Liver (tissue), 9 donors: Measurements from ENCODE around the gene DDX1. TPM values are rescaled to one million over a fixed set of nuclear protein-coding genes. Genes with fewer than 3 reads are reported as not detected.

Experiments
- DNase-seq: peaks from one replicate; pipeline ENCODE4 v3.0.0-alpha.2; 2017; ENCODE audit warnings: low spot score
- H3K27ac ChIP-seq, 2 donors: one replicate each; pipeline ENCODE4 v1.7.0; 2013; ENCODE audit warnings: inconsistent platforms in 2 of 2, low read length in 2 of 2, control low read depth in 1 of 2, low read depth in 1 of 2, mild to moderate bottlenecking in 1 of 2
- H3K27me3 ChIP-seq, 4 donors: one replicate each; pipeline versions ENCODE4 v1.6.1 to v1.7.0; 2013; ENCODE audit warnings: low read length in 3 of 4, inconsistent platforms in 1 of 4, mild to moderate bottlenecking in 1 of 4, moderate library complexity in 1 of 4; ENCODE audit not compliant: control insufficient read depth in 4 of 4, insufficient read depth in 4 of 4
- H3K36me3 ChIP-seq, 4 donors: one replicate each; pipeline versions ENCODE4 v1.6.1 to v1.7.0; 2013; ENCODE audit warnings: low read length in 3 of 4, mild to moderate bottlenecking in 3 of 4, low read depth in 1 of 4, moderate library complexity in 1 of 4; ENCODE audit not compliant: control insufficient read depth in 4 of 4, insufficient read depth in 3 of 4
- H3K4me1 ChIP-seq, 4 donors: one replicate each; pipeline versions ENCODE4 v1.6.1 to v1.7.0; 2013; ENCODE audit warnings: low read length in 3 of 4, mild to moderate bottlenecking in 3 of 4, moderate library complexity in 1 of 4; ENCODE audit not compliant: control insufficient read depth in 4 of 4, insufficient read depth in 4 of 4
- H3K4me3 ChIP-seq, 3 donors: one replicate each; pipeline versions ENCODE4 v1.6.1 to v1.7.0; 2013; ENCODE audit warnings: low read length in 3 of 3, control low read depth in 1 of 3, low read depth in 1 of 3, mild to moderate bottlenecking in 1 of 3
- H3K9ac ChIP-seq, 2 donors: one replicate each; pipeline ENCODE4 v1.7.0; 2013; ENCODE audit warnings: low read length in 2 of 2, mild to moderate bottlenecking in 2 of 2, moderate library complexity in 2 of 2, control low read depth in 1 of 2, low read depth in 1 of 2
- H3K9me3 ChIP-seq, 4 donors: one replicate each; pipeline versions ENCODE4 v1.6.1 to v1.7.0; 2013; ENCODE audit warnings: low read length in 3 of 4; ENCODE audit not compliant: control insufficient read depth in 4 of 4
- ATF3 ChIP-seq: IDR thresholded peaks from 2 replicates; pipeline ENCODE4 v1.6.1; 2016; ENCODE audit warnings: antibody characterized with exemption
- EGR1 ChIP-seq, 2 donors: IDR thresholded peaks; 2 replicates each; pipeline ENCODE4 v1.6.1; 2016 to 2018; ENCODE audit warnings: antibody characterized with exemption in 2 of 2, low read depth in 2 of 2
- FOXA1 ChIP-seq: IDR thresholded peaks from 2 replicates; pipeline ENCODE4 v1.6.1; 2016; ENCODE audit warnings: antibody characterized with exemption
- FOXA2 ChIP-seq: IDR thresholded peaks from 2 replicates; pipeline ENCODE4 v1.6.1; 2016; ENCODE audit warnings: antibody characterized with exemption
- GABPA ChIP-seq, 2 donors: IDR thresholded peaks in 1 of 2; conservative IDR thresholded peaks in 1 of 2; 2 replicates each; pipeline ENCODE4 v1.6.1; 2016; ENCODE audit warnings: antibody characterized with exemption in 2 of 2, mild to moderate bottlenecking in 1 of 2, moderate library complexity in 1 of 2
- HNF4A ChIP-seq, 2 donors: conservative IDR thresholded peaks; 2 replicates each; pipeline ENCODE4 v1.6.1; 2016; ENCODE audit warnings: antibody characterized with exemption in 2 of 2, mild to moderate bottlenecking in 2 of 2
- HNF4G ChIP-seq: IDR thresholded peaks from 2 replicates; pipeline ENCODE4 v1.6.1; 2016; ENCODE audit warnings: antibody characterized with exemption
- JUND ChIP-seq, 2 donors: IDR thresholded peaks; 2 replicates each; pipeline ENCODE4 v1.6.1; 2016; ENCODE audit warnings: antibody characterized with exemption in 2 of 2
- MAX ChIP-seq: IDR thresholded peaks from 2 replicates; pipeline ENCODE4 v1.6.1; 2016; ENCODE audit warnings: antibody characterized with exemption
- NR2F2 ChIP-seq: IDR thresholded peaks from 2 replicates; pipeline ENCODE4 v1.6.1; 2016; ENCODE audit warnings: antibody characterized with exemption
- RAD21 ChIP-seq, 2 donors: IDR thresholded peaks; 2 replicates each; pipeline ENCODE4 v1.6.1; 2016; ENCODE audit warnings: antibody characterized with exemption in 2 of 2, mild to moderate bottlenecking in 2 of 2
- REST ChIP-seq: IDR thresholded peaks from 2 replicates; pipeline ENCODE4 v1.6.1; 2016; ENCODE audit warnings: antibody characterized with exemption, mild to moderate bottlenecking
- RXRA ChIP-seq, 2 donors: IDR thresholded peaks; 2 replicates each; pipeline ENCODE4 v1.6.1; 2017 to 2018; ENCODE audit warnings: antibody characterized with exemption in 2 of 2, mild to moderate bottlenecking in 1 of 2
- SP1 ChIP-seq: IDR thresholded peaks from 2 replicates; pipeline ENCODE4 v1.6.1; 2018; ENCODE audit warnings: antibody characterized with exemption, mild to moderate bottlenecking
- TAF1 ChIP-seq: conservative IDR thresholded peaks from 2 replicates; pipeline ENCODE4 v1.6.1; 2016; ENCODE audit warnings: antibody characterized with exemption, mild to moderate bottlenecking
- YY1 ChIP-seq: IDR thresholded peaks from 2 replicates; pipeline ENCODE4 v1.6.1; 2016; ENCODE audit warnings: antibody characterized with exemption, mild to moderate bottlenecking
- WGBS: extraction: QIAGEN DNeasy Blood & Tissue Kit; methylation state at CpG from one replicate; pipeline ENCODE4 v1.1.7; 2013; 5-methylcytosine and 5-hydroxymethylcytosine counted together
- polyA plus RNA-seq, 2 donors: library from polyadenylated mRNA; stranded (reverse) in 1 of 2; unstranded in 1 of 2; fragments of 200-250 nt in 1 of 2; fragments of >200 nt in 1 of 2; fragmentation: Nextera tagmentation in 1 of 2; extraction: Ambion mirVana in 1 of 2; gene quantifications; one replicate each; pipeline versions ENCODE4 v1.2.1 to v1.2.3, GENCODE V29; 2013 to 2015
- total RNA-seq, 2 donors: library from RNA; depleted of rRNA; stranded (reverse); fragments of >200 nt; gene quantifications; one replicate each; pipeline ENCODE4 v1.2.3, GENCODE V29; 2014
- TF ChIP-seq, protein P1 (sequence below): IDR thresholded peaks from 2 replicates; pipeline ENCODE4 v1.6.1; 2016; ENCODE audit warnings: antibody characterized with exemption
- TF ChIP-seq, protein P2 (sequence below): fragments of 150-350 bp; IDR thresholded peaks from 2 replicates; pipeline ENCODE4 v1.5.1; 2017; ENCODE audit warnings: improper control_type of control experiment, low read depth, low read length; ENCODE audit not compliant: missing input control
- donor health status: healthy.
- donor health status: healthy.
- donor health status: healthy.
- donor health status: healthy.
- donor health status: healthy.

Gene DDX1
- total and polyA plus RNA-seq, 4 donors, result 31.7 to 43.9 (median 38.8) TPM

GRCh38 chr2:15613736-15614429 is 22.2 kb downstream of the DDX1 start (continued):
- TF ChIP-seq NR2F2, result no peak
- TF ChIP-seq RAD21 (IDR thresholded peaks at IDR 0.05), result no peak
- no peak for TF ChIP-seq FOXA1

GRCh38 chr2:15614545-15615300 is 23.1 kb downstream of the DDX1 start:
- Histone ChIP-seq H3K9me3 (no peaks in the 10 kb centered on the region), H3K36me3 (peaks cover 10 to 28% (median 22%) of the 10 kb centered on the region in 4 donors), H3K9ac (no peak overlapping the region), H3K4me3 (no peak overlapping the region), H3K27ac (no peak overlapping the region), H3K27me3 (no peaks in the 10 kb centered on the region), H3K4me1 (peaks cover 0 to 6% (median 0%) of the 10 kb centered on the region in 4 donors)
- WGBS, result 84% methylated on average over 6 of the region's 6 CpGs
- DNase-seq, result no peak
- TF ChIP-seq FOXA1 (no peak), RAD21 (IDR thresholded peaks at IDR 0.05) (no peak), ATF3 (no peak), GABPA (IDR thresholded peaks at IDR 0.05 in 1 of 2, conservative IDR thresholded peaks at IDR 0.05 in 1 of 2) (no peak), RXRA (IDR thresholded peaks at IDR 0.05) (no peak), TAF1 (no peak), EGR1 (IDR thresholded peaks at IDR 0.05; ENCODE audit: low read depth in 2 of 2) (no peak)

GRCh38 chr2:15615301-15615920 is 23.7 kb downstream of the DDX1 start:
- H3K27me3 ChIP-seq, result no peaks in the 10 kb centered on the region
- no peak overlapping the region for H3K4me3 ChIP-seq
- no peak overlapping the region for H3K27ac ChIP-seq
- H3K36me3 ChIP-seq, result peaks cover 11 to 31% (median 21%) of the 10 kb centered on the region in 4 donors
- whole genome bisulfite sequencing, result 90% methylated on average over 3 of the region's 3 CpGs
- DNase-seq, result no peak
- no peaks in the 10 kb centered on the region for H3K9me3 ChIP-seq
- TF ChIP-seq, protein P1, sequence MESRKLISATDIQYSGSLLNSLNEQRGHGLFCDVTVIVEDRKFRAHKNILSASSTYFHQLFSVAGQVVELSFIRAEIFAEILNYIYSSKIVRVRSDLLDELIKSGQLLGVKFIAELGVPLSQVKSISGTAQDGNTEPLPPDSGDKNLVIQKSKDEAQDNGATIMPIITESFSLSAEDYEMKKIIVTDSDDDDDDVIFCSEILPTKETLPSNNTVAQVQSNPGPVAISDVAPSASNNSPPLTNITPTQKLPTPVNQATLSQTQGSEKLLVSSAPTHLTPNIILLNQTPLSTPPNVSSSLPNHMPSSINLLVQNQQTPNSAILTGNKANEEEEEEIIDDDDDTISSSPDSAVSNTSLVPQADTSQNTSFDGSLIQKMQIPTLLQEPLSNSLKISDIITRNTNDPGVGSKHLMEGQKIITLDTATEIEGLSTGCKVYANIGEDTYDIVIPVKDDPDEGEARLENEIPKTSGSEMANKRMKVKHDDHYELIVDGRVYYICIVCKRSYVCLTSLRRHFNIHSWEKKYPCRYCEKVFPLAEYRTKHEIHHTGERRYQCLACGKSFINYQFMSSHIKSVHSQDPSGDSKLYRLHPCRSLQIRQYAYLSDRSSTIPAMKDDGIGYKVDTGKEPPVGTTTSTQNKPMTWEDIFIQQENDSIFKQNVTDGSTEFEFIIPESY, result no peak
- no peak for TF ChIP-seq GABPA (IDR thresholded peaks at IDR 0.05 in 1 of 2, conservative IDR thresholded peaks at IDR 0.05 in 1 of 2)
- no peak for TF ChIP-seq ATF3
- TF ChIP-seq YY1, result no peak
- TF ChIP-seq, protein P2, sequence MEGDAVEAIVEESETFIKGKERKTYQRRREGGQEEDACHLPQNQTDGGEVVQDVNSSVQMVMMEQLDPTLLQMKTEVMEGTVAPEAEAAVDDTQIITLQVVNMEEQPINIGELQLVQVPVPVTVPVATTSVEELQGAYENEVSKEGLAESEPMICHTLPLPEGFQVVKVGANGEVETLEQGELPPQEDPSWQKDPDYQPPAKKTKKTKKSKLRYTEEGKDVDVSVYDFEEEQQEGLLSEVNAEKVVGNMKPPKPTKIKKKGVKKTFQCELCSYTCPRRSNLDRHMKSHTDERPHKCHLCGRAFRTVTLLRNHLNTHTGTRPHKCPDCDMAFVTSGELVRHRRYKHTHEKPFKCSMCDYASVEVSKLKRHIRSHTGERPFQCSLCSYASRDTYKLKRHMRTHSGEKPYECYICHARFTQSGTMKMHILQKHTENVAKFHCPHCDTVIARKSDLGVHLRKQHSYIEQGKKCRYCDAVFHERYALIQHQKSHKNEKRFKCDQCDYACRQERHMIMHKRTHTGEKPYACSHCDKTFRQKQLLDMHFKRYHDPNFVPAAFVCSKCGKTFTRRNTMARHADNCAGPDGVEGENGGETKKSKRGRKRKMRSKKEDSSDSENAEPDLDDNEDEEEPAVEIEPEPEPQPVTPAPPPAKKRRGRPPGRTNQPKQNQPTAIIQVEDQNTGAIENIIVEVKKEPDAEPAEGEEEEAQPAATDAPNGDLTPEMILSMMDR, result no peak
- TF ChIP-seq SP1, result no peak
- no peak for TF ChIP-seq NR2F2
- no peak for TF ChIP-seq FOXA1
- TF ChIP-seq JUND (IDR thresholded peaks at IDR 0.05), result no peak
- no peak for TF ChIP-seq FOXA2
- TF ChIP-seq EGR1 (IDR thresholded peaks at IDR 0.05; ENCODE audit: low read depth in 2 of 2), result no peak
- TF ChIP-seq TAF1, result no peak
- no peak for TF ChIP-seq REST
- no peak for TF ChIP-seq MAX
- no peak for TF ChIP-seq RXRA (IDR thresholded peaks at IDR 0.05)
- no peak for TF ChIP-seq HNF4G
- TF ChIP-seq HNF4A (conservative IDR thresholded peaks at IDR 0.05), result no peak
- peaks cover 0 to 6% (median 0%) of the 10 kb centered on the region in 4 donors for H3K4me1 ChIP-seq
- no peak overlapping the region for H3K9ac ChIP-seq
